ENCODE data around the gene PRKD2. TPM values are rescaled to one million over a fixed set of nuclear protein-coding genes. Genes with fewer than 3 reads are reported as not detected.

PRKD2 gene
- total and polyA plus RNA-seq, 10 donors = 63.4 to 132 (median 110) TPM

DNA sequence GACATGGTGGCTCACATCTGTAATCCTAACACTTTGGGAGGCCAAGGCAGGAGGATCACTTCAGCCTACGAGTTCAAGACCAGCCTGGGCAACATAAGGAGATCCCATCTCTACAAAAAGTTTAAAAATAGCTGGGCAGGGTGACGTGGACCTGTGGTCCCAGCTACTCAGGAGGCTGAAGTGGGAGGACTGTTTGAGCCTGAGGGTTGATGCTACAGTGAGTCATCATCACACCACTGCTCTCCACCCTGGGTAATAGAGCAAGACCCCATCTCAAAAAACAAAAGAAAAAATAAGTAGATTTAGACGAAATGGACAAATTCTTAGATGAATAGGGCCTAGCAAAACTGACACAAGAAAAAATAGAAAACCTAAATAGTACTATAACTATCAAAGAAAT lies 70.5 kb downstream of the PRKD2 start:
- Histone ChIP-seq H3K4me1 (peaks cover 0 to 12% (median 4%) of the 10 kb centered on the region in 6 donors), H3K9me3 (peaks cover 0 to 26% (median 14%) of the 10 kb centered on the region in 8 donors), H3K4me3 (no peak overlapping the region), H3K36me3 (peaks cover 0 to 13% (median 0%) of the 10 kb centered on the region in 6 donors), H3K27ac (no peak overlapping the region), H3K27me3 (replicated peaks in 1 of 7) (peaks cover 0 to 69% (median 31%) of the 10 kb centered on the region in 7 donors)
- no peak for TF ChIP-seq POLR2A (IDR thresholded peaks at IDR 0.05)
- no peak for TF ChIP-seq POLR2AphosphoS5 (IDR thresholded peaks at IDR 0.05)
- TF ChIP-seq, protein P1, sequence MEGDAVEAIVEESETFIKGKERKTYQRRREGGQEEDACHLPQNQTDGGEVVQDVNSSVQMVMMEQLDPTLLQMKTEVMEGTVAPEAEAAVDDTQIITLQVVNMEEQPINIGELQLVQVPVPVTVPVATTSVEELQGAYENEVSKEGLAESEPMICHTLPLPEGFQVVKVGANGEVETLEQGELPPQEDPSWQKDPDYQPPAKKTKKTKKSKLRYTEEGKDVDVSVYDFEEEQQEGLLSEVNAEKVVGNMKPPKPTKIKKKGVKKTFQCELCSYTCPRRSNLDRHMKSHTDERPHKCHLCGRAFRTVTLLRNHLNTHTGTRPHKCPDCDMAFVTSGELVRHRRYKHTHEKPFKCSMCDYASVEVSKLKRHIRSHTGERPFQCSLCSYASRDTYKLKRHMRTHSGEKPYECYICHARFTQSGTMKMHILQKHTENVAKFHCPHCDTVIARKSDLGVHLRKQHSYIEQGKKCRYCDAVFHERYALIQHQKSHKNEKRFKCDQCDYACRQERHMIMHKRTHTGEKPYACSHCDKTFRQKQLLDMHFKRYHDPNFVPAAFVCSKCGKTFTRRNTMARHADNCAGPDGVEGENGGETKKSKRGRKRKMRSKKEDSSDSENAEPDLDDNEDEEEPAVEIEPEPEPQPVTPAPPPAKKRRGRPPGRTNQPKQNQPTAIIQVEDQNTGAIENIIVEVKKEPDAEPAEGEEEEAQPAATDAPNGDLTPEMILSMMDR (IDR thresholded peaks at IDR 0.05 in 8 of 11, conservative IDR thresholded peaks at IDR 0.05 in 3 of 11) = no peak
- intact Hi-C loops (cut with DNase I; ENCODE audit: low total_unique reads) = no loop called here
- no peak for DNase-seq
- WGBS, 5 donors = 68 to 85% (median 76%) methylated on average over 3 of the region's 3 CpGs

DNA sequence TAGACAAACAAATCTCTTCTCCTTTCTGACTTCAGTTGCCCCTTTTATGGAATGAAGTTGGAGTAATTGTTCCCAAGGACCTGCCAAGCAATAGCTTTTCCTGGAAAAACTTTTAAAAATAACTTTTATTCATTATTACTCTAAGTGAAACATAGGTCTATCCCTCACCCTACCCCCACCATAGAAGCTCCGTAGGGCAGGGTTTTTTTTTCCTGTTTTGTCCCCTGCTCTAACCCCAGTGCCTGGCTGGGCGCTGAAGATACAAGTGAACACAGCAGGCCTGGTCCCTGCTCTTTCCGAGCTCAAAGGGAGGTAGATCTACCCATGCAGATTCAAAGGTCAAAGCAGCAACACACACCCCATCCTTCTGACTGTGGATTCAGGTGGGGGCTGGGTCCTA lies 72.2 kb downstream of the PRKD2 start:
- WGBS, 5 donors = 63 to 80% (median 67%) methylated on average over 3 of the region's 3 CpGs
- peaks cover 2 to 24% (median 9%) of the 10 kb centered on the region in 6 donors for H3K4me1 ChIP-seq
- no peak for TF ChIP-seq POLR2AphosphoS5 (IDR thresholded peaks at IDR 0.05)
- TF ChIP-seq POLR2A (IDR thresholded peaks at IDR 0.05) = no peak
- TF ChIP-seq, protein P1 (IDR thresholded peaks at IDR 0.05 in 8 of 11, conservative IDR thresholded peaks at IDR 0.05 in 3 of 11) = no peak

DNA sequence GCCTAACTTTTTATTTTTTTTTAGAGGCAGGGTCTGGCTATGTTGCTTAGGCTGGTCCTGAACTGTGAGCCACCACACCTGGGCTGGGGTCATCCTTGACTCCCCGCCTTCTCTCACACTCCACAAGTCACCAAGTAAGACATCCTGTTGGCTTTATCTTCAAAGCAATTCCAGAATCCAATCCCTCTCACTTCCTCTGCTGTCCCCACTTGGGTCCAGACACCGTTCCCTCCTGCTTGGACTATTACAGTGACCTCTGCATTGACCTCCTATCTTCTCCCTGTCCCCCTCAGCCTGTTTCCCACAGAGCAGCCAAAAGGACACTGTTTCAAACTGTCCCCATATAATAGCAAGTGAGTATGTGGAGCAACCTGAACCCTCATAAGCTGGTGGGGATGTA lies 76.3 kb downstream of the PRKD2 start:
- WGBS, 5 donors = 72 to 83% (median 74%) methylated on average over 2 of the region's 2 CpGs
- intact Hi-C loops (cut with DNase I; ENCODE audit: low total_unique reads) = no loop called here
- Histone ChIP-seq H3K9me3 (no peaks in the 10 kb centered on the region), H3K4me3 (no peak overlapping the region), H3K4me1 (peaks cover 17 to 41% (median 28%) of the 10 kb centered on the region in 6 donors), H3K27ac (no peak overlapping the region), H3K36me3 (no peaks in the 10 kb centered on the region), H3K27me3 (replicated peaks in 1 of 7) (peaks cover 0 to 64% (median 14%) of the 10 kb centered on the region in 7 donors)
- TF ChIP-seq, protein P1 (IDR thresholded peaks at IDR 0.05 in 8 of 11, conservative IDR thresholded peaks at IDR 0.05 in 3 of 11) = no peak
- TF ChIP-seq POLR2AphosphoS5 (IDR thresholded peaks at IDR 0.05) (no peak), POLR2A (IDR thresholded peaks at IDR 0.05) (no peak)
- no peak for DNase-seq

More for the DNA sequence above, 72.2 kb downstream of the PRKD2 start:
- intact Hi-C loops (cut with DNase I; ENCODE audit: low total_unique reads) = no loop called here
- Histone ChIP-seq H3K27me3 (replicated peaks in 1 of 7) (peaks cover 0 to 69% (median 31%) of the 10 kb centered on the region in 7 donors), H3K9me3 (peaks cover 0 to 26% (median 14%) of the 10 kb centered on the region in 8 donors), H3K4me3 (no peak overlapping the region), H3K27ac (peak overlapping the region in 2 of 8 donors; percentile 9 to 14), H3K36me3 (peaks cover 0 to 13% (median 0%) of the 10 kb centered on the region in 6 donors)
- DNase-seq = no peak

DNA sequence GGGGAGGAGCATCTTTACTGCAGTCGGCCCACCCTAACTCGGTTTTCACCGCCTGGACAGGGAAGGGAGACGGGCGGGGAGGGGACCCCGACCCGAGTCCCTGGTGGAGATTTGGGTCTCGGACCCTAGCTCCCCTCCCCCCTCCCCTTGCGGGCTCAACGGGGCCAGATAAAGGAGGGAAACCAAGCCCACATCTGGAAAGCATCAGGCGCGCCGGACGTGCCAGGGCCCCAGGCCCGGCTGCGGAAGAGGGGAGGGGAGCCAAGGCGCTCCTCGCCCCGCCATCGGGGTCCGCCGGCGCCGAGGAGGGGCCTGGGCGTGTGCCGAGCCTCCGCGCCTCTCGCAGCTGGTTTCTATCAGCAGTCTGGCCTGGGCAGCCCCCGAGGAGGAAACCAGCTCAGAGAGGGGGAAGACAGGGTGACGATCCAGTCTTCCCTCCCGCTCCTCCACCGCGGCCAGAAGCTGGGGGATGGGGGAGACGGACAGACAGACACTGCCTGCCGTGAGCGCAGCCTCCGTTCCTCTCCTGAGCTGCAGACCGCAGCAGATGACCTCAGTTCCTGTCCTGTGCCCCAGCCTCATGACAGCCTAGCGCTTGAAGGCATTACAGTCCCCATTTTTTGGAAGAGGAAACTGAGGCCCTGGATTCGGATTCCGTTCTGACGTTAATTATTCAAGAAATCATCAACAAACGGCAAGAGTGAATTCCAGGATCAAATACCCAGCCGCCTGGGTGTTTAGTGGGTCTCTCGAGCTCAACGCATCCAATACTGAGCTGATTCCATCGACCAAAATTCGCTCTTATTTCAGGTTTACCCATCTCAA lies 77.3 kb downstream of the PRKD2 start:
- TF ChIP-seq, protein P1 (IDR thresholded peaks at IDR 0.05 in 8 of 11, conservative IDR thresholded peaks at IDR 0.05 in 3 of 11) = no peak
- peak; percentile 34 to 80 (median 70) for TF ChIP-seq POLR2AphosphoS5 (IDR thresholded peaks at IDR 0.05)
- no peak for TF ChIP-seq POLR2A (IDR thresholded peaks at IDR 0.05)
- intact Hi-C loops (cut with DNase I; ENCODE audit: low total_unique reads) = no loop called here
- DNase-seq = peak; percentile 81
- Histone ChIP-seq H3K4me3 (peak overlapping the region; percentile 8 to 66 (median 36)), H3K4me1 (peaks cover 17 to 48% (median 34%) of the 10 kb centered on the region in 6 donors), H3K9me3 (no peaks in the 10 kb centered on the region), H3K36me3 (no peaks in the 10 kb centered on the region), H3K27me3 (replicated peaks in 1 of 7) (peaks cover 0 to 63% (median 17%) of the 10 kb centered on the region in 7 donors), H3K27ac (peak overlapping the region in 7 of 8 donors; percentile 56 to 78 (median 66))
- 6 to 15% (median 9%) methylated on average over 31 to 49 of the region's 49 CpGs for WGBS, 5 donors

Measured in spleen (tissue), 11 donors.